Activated T-helper 17 cell treated with anti-CD3 and anti-CD28 coated beads, Interleukin-2, amount 50 U/mL, for 72 hours (primary cell): Measurements from ENCODE around the gene FAM221A. TPM values are rescaled to one million over a fixed set of nuclear protein-coding genes. Genes with fewer than 3 reads are reported as not detected.
A peak's percentile ranks its signal among the peaks of the same experiment; 100 is the strongest.

Experiments used
- ATAC-seq: fragments of 150-1000 bp; cut with Tn5 transposase; replicated peaks from 2 replicates; pipeline ENCODE4 v1.10.0; 2021; ENCODE audit warnings: mild to moderate bottlenecking, moderate library complexity
- H3K27ac Mint-ChIP-seq: one replicate; pipeline ENCODE4 v1.8.0; 2022; ENCODE audit warnings: mixed read lengths
- H3K27me3 Mint-ChIP-seq: one replicate; pipeline ENCODE4 v1.8.0; 2022; ENCODE audit warnings: mixed read lengths
- H3K36me3 Mint-ChIP-seq: one replicate; pipeline ENCODE4 v1.8.0; 2022; ENCODE audit warnings: low read depth, mild to moderate bottlenecking, mixed read lengths
- H3K4me1 Mint-ChIP-seq: one replicate; pipeline ENCODE4 v1.8.0; 2022; ENCODE audit warnings: mixed read lengths
- H3K4me3 Mint-ChIP-seq: one replicate; pipeline ENCODE4 v1.8.0; 2022; ENCODE audit warnings: mild to moderate bottlenecking, mixed read lengths
- H3K9me3 Mint-ChIP-seq: one replicate; pipeline ENCODE4 v1.8.0; 2022; ENCODE audit warnings: mixed read lengths
- total RNA-seq, 2 donors: library from RNA; stranded (reverse); gene quantifications; one replicate each; pipeline ENCODE4 v1.2.3, GENCODE V29; 2022

FAM221A gene
- total RNA-seq, 2 donors from 2014 or later: 5.9 to 8.3 TPM

DNA sequence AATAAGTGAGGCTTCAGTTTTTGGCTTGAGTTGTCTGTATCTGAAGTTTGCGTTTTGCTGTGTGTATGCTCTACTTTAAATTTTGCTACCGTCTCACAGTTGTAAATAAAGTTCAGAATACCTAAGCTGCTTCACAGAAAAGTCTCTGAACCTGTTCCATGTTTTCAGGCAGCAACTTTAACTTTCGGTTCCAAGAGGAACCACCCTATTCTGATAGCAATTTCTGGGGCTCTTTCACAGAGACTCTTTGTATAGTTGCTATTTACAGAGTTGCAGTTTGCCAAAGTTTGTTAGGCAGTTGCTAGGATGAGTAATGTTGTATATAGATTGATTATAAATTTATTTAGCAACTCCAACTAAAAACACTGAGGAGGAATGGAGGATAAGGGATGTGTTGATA is 5.7 kb downstream of the FAM221A start:
- Mint-ChIP-seq H3K4me1 (no peaks in the 10 kb centered on the region), H3K4me3 (no peak overlapping the region), H3K27me3 (no peaks in the 10 kb centered on the region), H3K36me3 (peaks cover 18% of the 10 kb centered on the region), H3K27ac (no peak overlapping the region), H3K9me3 (no peaks in the 10 kb centered on the region)
- ATAC-seq: no peak

GRCh38 chr7:23687011-23687410 is 7.0 kb downstream of the FAM221A start:
- no peaks in the 10 kb centered on the region for H3K4me1 Mint-ChIP-seq
- no peaks in the 10 kb centered on the region for H3K27me3 Mint-ChIP-seq
- H3K36me3 Mint-ChIP-seq: peaks cover 29% of the 10 kb centered on the region
- ATAC-seq: no peak
- H3K27ac Mint-ChIP-seq: no peak overlapping the region
- no peak overlapping the region for H3K4me3 Mint-ChIP-seq
- H3K9me3 Mint-ChIP-seq: no peaks in the 10 kb centered on the region

- Mint-ChIP-seq H3K9me3 (no peaks in the 10 kb centered on the region), H3K27me3 (no peaks in the 10 kb centered on the region), H3K36me3 (peaks cover 49% of the 10 kb centered on the region), H3K4me3 (no peak overlapping the region), H3K27ac (no peak overlapping the region), H3K4me1 (no peaks in the 10 kb centered on the region)
- ATAC-seq: no peak
Observed at GRCh38 chr7:23689165-23689564, 9.2 kb downstream of the FAM221A start.

GRCh38 chr7:23691320-23691719 is 11.3 kb downstream of the FAM221A start:
- Mint-ChIP-seq H3K27ac (no peak overlapping the region), H3K36me3 (peaks cover 57% of the 10 kb centered on the region), H3K27me3 (no peaks in the 10 kb centered on the region), H3K9me3 (no peaks in the 10 kb centered on the region), H3K4me3 (no peak overlapping the region), H3K4me1 (no peaks in the 10 kb centered on the region)
- no peak for ATAC-seq

DNA sequence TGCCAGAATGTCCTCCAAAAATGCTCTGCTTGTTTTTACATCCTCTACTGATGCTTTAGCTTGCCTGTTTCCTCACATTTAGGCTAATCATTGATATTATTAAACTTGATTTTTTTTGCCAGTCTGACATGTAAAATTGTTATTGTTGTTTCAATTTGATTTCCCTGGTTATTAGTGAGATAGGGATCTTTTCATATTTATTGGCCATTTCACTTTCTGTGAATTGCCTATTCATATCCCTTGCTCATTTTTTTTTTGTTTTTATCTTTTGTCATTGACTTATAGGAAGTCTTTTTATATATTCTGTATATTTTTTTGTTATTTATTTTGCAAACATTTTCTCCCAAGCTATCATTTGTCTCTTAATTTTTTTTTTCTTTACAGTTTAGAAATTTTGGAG is 13.2 kb downstream of the FAM221A start:
- ATAC-seq: no peak
- H3K9me3 Mint-ChIP-seq: no peaks in the 10 kb centered on the region
- H3K27ac Mint-ChIP-seq: no peak overlapping the region
- H3K27me3 Mint-ChIP-seq: no peaks in the 10 kb centered on the region
- H3K4me1 Mint-ChIP-seq: peaks cover 4% of the 10 kb centered on the region
- no peak overlapping the region for H3K4me3 Mint-ChIP-seq
- H3K36me3 Mint-ChIP-seq: peaks cover 62% of the 10 kb centered on the region

DNA sequence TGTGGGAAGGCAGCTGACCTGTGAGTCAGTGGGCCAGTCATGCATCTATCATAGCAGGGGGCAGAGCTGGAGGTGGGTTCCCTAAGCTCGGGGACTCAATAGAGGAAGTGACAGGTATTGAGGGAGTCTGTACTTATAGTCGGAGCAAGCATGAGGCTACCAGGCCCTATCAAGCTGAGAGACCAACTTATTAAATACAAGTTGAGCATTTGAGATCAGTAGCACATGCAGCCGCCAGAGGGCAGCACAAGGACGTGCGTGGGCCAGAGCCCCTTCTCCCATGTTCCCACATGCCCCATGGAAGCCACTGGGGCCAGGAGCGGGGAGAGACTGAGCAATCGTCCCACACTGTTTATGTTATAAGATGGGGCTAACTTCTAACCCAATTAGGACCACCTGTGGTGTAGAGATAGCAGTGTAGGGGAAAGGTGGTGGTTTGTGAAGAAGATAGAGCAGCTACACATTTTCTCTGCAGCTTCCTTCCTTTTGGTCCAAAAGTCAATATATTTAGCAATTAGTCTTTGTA is 17.0 kb downstream of the FAM221A start:
- H3K36me3 Mint-ChIP-seq: peaks cover 40% of the 10 kb centered on the region
- no peaks in the 10 kb centered on the region for H3K27me3 Mint-ChIP-seq
- no peak overlapping the region for H3K4me3 Mint-ChIP-seq
- no peaks in the 10 kb centered on the region for H3K9me3 Mint-ChIP-seq
- peak; percentile 52 for ATAC-seq
- H3K27ac Mint-ChIP-seq: no peak overlapping the region
- peaks cover 4% of the 10 kb centered on the region for H3K4me1 Mint-ChIP-seq

DNA sequence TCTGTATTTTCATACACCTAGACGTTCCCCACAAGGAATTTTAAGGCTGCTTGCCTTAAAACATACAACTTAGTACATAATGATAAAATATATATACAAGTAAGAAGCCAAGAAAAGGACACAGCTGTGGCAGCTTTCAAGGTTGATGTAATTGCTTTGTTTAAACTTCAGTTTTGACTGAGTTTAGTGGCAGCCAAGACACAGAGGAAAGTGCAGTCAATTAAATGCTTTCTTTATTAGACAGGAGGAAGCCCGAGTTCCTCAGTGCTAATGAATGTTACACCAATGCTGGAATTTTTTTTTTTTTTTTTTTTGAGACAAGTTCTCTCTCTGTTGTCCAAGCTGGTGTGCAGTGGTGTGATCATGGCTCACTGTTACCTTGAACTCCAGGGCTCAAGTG is 18.8 kb downstream of the FAM221A start:
- Mint-ChIP-seq H3K9me3 (no peaks in the 10 kb centered on the region), H3K4me3 (no peak overlapping the region), H3K27me3 (no peaks in the 10 kb centered on the region), H3K4me1 (peaks cover 4% of the 10 kb centered on the region), H3K36me3 (peaks cover 33% of the 10 kb centered on the region), H3K27ac (no peak overlapping the region)
- no peak for ATAC-seq

GRCh38 chr7:23700046-23700445 is 20.0 kb downstream of the FAM221A start:
- H3K27ac Mint-ChIP-seq: no peak overlapping the region
- H3K27me3 Mint-ChIP-seq: no peaks in the 10 kb centered on the region
- H3K4me3 Mint-ChIP-seq: no peak overlapping the region
- peaks cover 5% of the 10 kb centered on the region for H3K9me3 Mint-ChIP-seq
- no peak for ATAC-seq
- H3K4me1 Mint-ChIP-seq: peaks cover 4% of the 10 kb centered on the region
- peaks cover 38% of the 10 kb centered on the region for H3K36me3 Mint-ChIP-seq

DNA sequence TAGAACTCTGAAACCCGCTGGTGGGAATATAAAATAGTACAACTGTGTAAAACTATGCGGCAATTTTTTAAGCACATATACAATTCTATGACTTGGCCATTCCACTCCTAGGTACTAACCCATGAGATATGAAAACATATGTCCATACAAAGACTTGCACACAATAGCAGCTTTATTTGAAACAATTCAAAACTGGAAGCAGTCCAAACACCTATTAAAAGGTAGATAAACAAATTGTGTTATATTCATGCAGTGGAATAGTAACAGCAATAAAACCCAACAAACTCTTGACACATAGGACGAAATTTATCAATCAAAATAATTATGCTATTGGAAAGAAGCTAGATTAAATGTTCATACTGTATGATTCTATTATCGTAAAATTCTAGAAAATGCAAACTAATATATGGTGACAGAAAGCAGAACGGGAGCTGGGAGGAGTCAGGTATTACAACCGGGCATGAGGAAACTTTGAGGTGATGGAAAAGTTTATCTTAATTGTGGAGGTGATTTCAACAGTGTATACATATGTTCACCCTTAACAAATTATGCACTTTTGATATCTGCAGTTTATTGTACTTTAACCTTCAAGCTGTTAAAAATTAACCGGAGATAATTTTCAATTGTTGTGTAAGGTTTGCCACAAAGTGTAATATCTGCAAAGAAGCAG is 29.2 kb downstream of the FAM221A start:
- ATAC-seq: no peak
- H3K4me1 Mint-ChIP-seq: no peaks in the 10 kb centered on the region

GRCh38 chr7:23710000-23710399 is 30.0 kb downstream of the FAM221A start, which contains the start of gene STK31:
Gene STK31, plus strand, starts transcription at chr7:23710219. Its CDS starts 67 bp downstream, at chr7:23710286.
- ATAC-seq: no peak
- Mint-ChIP-seq H3K36me3 (peaks cover 9% of the 10 kb centered on the region), H3K9me3 (peaks cover 7% of the 10 kb centered on the region), H3K4me1 (no peaks in the 10 kb centered on the region), H3K27ac (no peak within 1 kb of the TSS), H3K27me3 (no peaks in the 10 kb centered on the region), H3K4me3 (no peak within 1 kb of the TSS)

More for the DNA sequence above, 29.2 kb downstream of the FAM221A start:
- H3K36me3 Mint-ChIP-seq: peaks cover 17% of the 10 kb centered on the region
- H3K27me3 Mint-ChIP-seq: no peaks in the 10 kb centered on the region
- no peak overlapping the region for H3K4me3 Mint-ChIP-seq
- H3K9me3 Mint-ChIP-seq: peaks cover 12% of the 10 kb centered on the region
- no peak overlapping the region for H3K27ac Mint-ChIP-seq

- no peaks in the 10 kb centered on the region for H3K4me1 Mint-ChIP-seq
- H3K4me3 Mint-ChIP-seq: no peak overlapping the region
- no peaks in the 10 kb centered on the region for H3K36me3 Mint-ChIP-seq
- H3K27ac Mint-ChIP-seq: no peak overlapping the region
- ATAC-seq: no peak
- H3K9me3 Mint-ChIP-seq: no peaks in the 10 kb centered on the region
- no peaks in the 10 kb centered on the region for H3K27me3 Mint-ChIP-seq
Observed at GRCh38 chr7:23712368-23713284, 32.6 kb downstream of the FAM221A start.

DNA sequence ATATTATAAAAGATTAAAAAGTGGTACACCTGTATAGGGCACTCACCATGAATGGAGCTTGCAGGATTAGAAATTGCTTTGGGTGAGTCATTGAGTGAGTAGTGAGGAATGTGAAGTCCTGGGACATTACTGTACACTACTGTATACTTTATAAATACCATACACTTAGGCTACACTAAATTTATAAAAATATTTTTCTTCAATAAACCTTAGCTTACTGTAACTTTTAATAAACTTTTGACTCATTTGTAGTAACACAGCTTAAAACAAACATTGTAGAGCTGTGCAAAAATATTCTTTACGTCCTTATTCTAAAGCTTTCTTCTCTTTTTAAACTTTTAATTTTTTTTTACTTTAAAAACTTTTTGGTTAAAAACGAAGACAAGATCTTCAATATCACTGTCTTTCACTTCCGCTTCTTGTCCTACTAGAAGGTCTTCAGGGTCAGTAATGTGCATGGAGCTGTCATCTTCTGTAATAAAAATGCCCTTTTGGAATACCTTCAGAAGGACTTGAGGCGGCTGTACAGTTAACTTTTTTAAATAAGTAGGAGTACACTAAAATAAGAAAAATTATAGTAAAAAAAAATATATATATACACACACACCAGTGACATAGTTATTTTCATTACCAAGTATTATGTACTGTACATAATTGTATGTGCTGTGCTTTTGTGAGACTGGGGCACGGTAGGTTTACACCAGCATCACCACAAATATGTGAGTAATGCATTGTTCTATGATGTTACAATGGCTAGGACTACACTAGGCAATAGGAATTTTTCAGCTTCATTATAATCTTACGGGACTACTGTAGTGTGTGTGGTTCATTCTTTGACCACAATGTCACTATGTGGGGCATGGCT is 33.5 kb downstream of the FAM221A start:
- no peaks in the 10 kb centered on the region for H3K27me3 Mint-ChIP-seq
- H3K9me3 Mint-ChIP-seq: no peaks in the 10 kb centered on the region
- no peak overlapping the region for H3K27ac Mint-ChIP-seq
- no peaks in the 10 kb centered on the region for H3K36me3 Mint-ChIP-seq
- no peak overlapping the region for H3K4me3 Mint-ChIP-seq
- no peaks in the 10 kb centered on the region for H3K4me1 Mint-ChIP-seq
- ATAC-seq: no peak

GRCh38 chr7:23714150-23714464 is 34.1 kb downstream of the FAM221A start:
- no peak for ATAC-seq
- Mint-ChIP-seq H3K27ac (no peak overlapping the region), H3K36me3 (no peaks in the 10 kb centered on the region), H3K27me3 (no peaks in the 10 kb centered on the region), H3K9me3 (no peaks in the 10 kb centered on the region), H3K4me1 (no peaks in the 10 kb centered on the region), H3K4me3 (no peak overlapping the region)

DNA sequence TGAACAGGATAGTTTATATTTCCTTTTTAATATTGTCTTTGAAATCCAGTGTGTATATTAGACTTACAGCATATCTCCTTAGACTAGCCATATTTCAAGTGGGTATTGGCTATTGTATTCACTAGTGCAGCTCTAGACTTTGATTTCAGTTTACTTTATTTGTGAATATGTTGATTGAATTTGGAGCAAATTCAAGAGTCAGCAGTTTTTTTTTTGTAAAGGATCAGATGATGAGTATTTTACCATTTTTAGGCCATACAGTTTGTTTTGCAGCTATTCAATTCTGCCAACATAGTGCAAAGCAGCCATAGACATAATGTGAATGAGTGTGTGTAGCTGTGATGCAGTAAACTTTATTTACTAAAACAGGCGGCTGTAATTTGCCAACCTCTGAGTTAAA is 34.6 kb downstream of the FAM221A start:
- H3K4me3 Mint-ChIP-seq: no peak overlapping the region
- no peaks in the 10 kb centered on the region for H3K27me3 Mint-ChIP-seq
- H3K36me3 Mint-ChIP-seq: no peaks in the 10 kb centered on the region
- ATAC-seq: no peak
- no peaks in the 10 kb centered on the region for H3K4me1 Mint-ChIP-seq
- no peak overlapping the region for H3K27ac Mint-ChIP-seq
- H3K9me3 Mint-ChIP-seq: no peaks in the 10 kb centered on the region
